GDM1 (cell line): ENCODE results near the gene LRFN5.

Experiments used
- DNase-seq: peaks from one replicate; lab custom pipeline; 2025; lab: John Stamatoyannopoulos, UW

The LRFN5 gene

DNA sequence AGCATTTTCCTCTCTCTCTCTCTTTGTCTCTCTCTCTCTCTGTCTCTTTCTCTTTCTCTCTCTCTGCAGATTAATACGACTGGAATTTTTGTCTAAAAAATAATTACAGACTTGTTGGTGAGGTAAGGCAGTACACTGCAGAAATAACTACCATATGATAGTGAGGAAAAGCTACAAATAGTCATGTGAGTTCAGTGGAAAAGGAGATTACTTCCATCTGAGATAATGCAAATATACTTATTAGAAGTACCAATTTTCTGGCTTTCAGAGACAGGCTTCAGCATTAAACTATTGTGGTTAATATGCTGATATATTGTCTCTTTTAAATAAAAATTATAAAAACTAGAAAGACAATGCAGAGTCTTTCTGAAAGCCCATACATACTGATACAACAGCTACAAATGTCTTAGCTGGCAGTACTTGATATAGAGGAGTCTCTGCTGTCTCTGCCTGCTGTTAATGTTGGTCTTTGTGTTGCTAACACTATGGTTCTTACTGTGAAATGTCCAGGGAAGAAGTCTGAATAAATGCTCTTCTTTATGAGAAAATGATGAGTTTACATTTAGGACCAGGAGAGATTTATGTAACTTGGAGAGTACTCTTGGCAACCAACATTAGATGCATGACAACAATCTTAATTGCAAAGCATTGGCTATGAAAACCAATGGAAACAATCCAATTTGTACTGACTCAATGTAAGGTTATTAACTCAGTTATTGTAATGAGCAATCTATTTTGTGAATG, 167.0 kb downstream of the LRFN5 start:
- DNase-seq: no peak

DNA sequence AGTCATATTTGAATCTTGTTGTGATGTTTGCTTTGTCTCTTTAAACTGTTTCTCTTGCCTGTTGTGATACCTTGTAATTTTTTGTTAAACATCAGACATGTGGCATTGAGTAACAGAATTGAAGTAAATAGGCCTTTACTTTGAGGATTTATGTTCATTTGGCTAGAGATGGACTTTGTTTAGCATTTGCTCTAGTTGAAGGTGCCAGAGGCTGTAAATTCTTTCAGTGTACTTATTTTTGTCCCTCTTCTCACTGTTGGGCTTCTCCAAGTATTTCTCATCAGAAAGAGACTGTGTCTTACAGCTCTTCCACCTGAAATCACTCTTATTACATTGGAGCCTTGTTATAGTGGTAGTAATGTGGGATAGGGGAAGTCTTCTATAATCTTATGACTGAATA, 175.8 kb downstream of the LRFN5 start:
- no peak for DNase-seq

- DNase-seq: no peak
Measured at GRCh38 chr14:41783403-41783802, 176.7 kb downstream of the LRFN5 start.

DNA sequence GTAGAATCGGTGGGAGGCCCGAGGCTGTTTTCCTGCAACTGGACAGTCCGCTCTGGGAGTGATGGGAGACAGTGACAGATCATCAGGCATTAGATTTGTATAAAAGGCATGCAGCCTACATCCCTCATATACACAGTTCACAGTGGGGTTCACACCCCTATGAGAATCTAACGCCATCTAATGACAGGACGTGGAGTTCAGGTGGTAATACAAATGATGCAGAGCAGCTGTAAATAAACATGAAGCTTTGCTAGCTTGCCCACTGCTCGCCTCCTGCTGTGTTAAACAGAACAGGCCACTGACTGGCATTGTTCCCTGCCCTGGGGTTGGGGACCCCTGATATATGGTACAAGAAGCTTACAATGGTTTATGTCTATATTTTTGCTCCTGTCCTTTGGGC, 179.0 kb downstream of the LRFN5 start:
- no peak for DNase-seq

DNA sequence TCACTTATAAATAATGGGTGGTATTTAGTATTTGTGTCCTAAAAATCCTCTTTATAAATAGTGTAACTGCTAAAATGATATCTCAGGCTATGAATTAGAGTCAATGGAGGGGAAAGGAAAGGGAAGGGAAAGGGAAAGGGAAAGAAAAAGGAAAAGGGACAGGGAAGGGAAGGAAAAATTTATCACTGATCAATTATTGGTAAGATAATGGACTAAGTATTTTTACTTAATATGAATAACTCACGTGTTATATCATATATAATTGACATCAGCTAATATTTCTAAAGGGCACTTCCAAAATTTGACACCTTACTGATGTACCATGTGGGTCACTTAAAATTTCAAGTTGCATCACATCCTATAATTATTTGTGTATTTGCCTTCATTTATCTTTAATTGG, 193.1 kb downstream of the LRFN5 start:
- DNase-seq: no peak

GRCh38 chr14:41805633-41806032, 199.0 kb downstream of the LRFN5 start:
- DNase-seq: no peak

GRCh38 chr14:41806366-41806975, 199.8 kb downstream of the LRFN5 start:
- DNase-seq: no peak

DNA sequence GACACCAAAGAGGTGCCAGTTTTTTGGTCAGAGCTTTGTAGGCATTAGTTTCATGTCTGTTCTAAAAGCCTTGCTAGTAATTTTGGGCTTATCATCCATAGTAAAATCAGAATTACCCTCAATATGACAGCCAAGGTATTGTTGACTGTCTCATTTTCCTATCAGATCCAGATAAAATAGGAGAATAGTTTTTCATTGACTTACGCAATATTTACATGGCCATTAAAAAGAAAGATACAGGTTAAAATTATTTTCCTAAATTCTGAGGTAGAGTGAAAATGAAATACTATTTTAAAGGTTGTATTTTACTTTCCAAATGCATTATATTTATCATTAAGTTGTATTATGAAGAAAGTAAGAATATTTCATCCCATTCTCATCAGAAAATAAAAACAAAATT, 203.7 kb downstream of the LRFN5 start:
- DNase-seq: no peak

DNA sequence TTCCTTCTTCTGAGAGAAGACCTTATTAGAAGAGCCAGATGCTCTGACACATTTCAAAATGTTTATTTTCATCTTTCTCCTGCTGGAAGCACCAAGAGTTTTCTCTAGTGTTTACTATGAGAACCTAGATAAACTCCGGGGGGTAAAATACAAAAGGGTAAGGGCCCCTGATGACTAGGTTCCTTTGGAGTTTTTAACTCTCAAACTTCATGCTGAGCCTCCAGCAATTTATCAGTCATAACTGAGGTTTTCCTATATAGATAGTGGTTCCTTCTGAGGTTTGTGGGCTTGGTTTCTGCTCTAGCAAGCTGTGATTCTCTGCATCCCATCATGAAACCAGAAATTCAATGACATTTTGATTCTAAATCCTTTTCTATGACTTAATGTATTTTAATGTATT, 210.9 kb downstream of the LRFN5 start:
- DNase-seq: no peak

GRCh38 chr14:41824441-41824840, 217.8 kb downstream of the LRFN5 start:
- DNase-seq: no peak

- DNase-seq: no peak
Measured at GRCh38 chr14:41825622-41826021, 218.9 kb downstream of the LRFN5 start.

DNA sequence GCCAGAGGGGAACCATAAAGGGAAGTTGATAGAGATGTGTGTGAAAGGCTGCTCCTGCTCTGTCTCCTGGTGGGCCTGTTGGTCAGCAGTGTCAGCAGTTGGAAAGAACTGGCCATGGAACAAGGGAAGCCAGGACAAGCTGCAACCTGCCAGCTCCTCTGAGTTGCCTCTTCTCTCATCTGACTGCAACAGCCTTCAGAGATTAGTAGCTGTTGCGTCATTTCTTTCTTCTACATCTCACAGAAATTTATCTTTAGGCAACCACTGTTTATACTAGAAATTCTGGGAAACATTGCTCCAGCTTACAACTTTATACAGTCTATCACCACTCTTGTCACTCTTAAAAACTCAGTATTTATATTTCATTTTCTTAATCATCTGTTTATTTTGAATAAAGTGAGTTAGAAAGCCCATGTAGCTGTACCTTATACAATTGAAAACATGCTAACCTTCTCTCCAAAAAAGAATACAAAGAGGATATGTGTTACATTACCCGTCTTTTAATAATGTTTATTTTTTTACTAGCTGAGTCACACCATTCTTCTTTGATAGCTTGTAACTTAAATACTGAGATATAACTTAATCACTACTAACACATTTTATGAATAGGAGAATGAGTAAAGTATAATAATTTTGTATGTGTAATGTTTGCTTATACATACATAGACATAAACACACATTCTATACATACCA, 224.2 kb downstream of the LRFN5 start:
- no peak for DNase-seq

- no peak for DNase-seq
Measured at GRCh38 chr14:41839661-41840060, 233.0 kb downstream of the LRFN5 start.

DNA sequence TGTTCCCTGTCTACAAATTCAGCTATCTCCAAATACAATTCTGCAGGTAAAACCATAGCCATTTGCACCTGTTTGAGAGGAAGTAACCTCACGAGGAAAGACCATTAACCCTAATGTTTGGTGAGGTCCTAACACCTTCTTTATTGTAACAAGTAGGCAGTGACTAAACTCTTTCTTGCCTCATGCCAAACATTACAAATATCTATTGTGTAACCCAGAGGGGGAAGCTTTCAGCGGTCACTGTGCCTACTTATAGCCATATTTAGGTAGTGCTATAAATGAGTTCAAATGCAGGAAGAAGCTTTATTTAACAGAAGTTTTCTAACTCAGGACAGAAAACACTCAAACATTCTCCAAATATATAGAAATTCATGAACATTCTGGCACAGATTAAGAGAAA, 252.7 kb downstream of the LRFN5 start:
- no peak for DNase-seq

GRCh38 chr14:41860586-41860985, 253.9 kb downstream of the LRFN5 start:
- DNase-seq: no peak

DNA sequence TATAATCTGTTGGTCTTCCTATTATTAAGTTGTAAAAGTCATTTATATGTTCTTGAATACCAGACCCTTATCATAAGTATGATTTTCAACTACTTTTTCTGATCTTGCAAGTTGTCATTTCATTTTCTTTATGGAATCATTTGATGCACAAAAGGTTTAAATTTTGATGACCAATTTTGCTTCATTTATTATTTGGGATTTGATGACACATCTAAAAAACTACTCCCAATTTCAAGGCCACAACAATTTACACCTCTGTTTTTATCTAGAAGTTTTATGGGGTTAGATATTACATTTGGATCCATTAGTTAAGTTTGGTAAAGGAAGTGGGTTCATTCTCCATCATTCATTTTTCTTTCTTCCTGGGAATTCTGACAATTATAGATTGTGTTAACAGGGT, 259.2 kb downstream of the LRFN5 start:
- DNase-seq: no peak

- no peak for DNase-seq
Measured at GRCh38 chr14:41868396-41868795, 261.7 kb downstream of the LRFN5 start.

- DNase-seq: no peak
Measured at GRCh38 chr14:41872931-41873685, 266.4 kb downstream of the LRFN5 start.

DNA sequence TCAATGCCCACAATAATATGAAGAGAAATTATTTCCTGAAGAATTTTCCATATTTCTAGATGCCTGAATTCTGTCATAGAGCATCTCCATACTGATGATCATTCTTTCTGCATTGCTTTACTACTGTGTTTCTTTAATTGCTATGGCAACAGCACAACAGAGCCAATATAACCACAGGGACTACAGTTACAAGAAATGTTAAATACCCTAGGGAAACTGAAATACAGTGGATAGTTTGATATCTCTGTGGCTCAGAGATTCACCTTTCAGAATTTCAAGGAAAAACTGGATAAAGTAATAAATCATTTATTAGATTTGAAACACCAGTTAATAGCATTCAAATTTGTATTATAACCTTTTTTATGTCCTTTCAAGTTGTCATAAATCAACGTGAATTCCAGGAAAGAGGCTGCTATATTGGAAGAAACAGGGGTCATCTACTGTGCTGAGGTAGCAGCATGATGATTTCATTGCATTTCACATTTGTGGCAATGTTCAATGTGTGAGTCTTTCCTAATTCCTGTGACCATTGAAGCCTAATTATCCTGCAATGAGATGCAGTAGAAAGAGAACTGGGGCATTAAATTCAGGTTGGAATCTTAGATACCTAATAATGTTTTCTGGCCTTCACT, 267.1 kb downstream of the LRFN5 start:
- DNase-seq: no peak

DNA sequence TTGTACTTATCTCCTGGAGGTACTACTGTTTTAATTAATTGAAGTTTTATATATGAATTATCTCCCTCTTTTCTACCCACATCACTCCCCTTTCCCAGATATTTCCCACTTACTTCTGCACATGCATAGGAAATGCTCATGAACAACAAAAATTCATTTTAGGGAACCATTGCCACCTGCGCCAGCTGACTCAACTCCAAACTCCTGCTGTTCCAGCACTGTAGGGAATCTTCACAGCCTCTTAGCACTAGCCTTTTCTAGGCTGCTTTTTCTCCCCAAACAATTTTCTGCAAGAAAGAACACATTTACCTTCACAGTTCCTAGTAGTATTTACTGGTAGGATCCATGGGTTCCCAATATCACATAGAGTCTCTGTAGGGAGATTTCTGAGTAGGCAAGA, 268.4 kb downstream of the LRFN5 start:
- no peak for DNase-seq

DNA sequence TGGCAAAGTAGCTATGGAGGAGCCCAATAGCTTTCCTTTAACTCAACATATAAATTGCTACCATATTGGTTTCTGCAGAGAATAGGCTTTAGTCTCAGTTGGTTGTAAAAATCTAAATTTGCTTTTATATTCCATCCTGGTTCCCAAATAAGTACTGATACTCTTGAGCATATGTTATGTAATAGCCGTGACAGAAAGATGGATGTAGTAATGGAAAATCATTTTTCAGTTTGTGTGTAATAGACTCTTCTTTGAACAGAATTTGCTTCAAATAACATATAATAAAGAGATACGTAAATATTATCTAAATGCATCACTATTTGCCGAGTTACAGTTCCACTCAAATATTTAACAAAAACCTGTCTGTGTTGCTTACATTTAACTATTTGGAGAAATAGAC, 271.6 kb downstream of the LRFN5 start:
- no peak for DNase-seq

GRCh38 chr14:41891624-41892023, 284.9 kb downstream of the LRFN5 start:
- no peak for DNase-seq
